Measurements from ENCODE around the gene PCBP2.

GRCh38 chr12:53414756-53415417 lies 37.0 kb upstream of the PCBP2 start:
- TF ChIP-seq CTCF (conservative IDR thresholded peaks at IDR 0.05 in 1 of 2, IDR thresholded peaks at IDR 0.05 in 1 of 2; ENCODE audit: low read depth in 1 of 2, low read length in 2 of 2): no peak
- TF ChIP-seq EZH2 (IDR thresholded peaks at IDR 0.05; ENCODE audit: low read length, missing control alignments): no peak
